Gastroesophageal sphincter (tissue), 3 donors: Measurements from ENCODE around the gene IL4R.

ENCODE experiments used
- CTCF ChIP-seq, 4 experiments: fragments of 200-600 bp in 2 of 4; fragments of 450-650 bp in 2 of 4; sonication (generic) in 1 of 4; IDR thresholded peaks; one replicate each; pipeline ENCODE4 v1.5.1; 2017 to 2019; ENCODE audit warnings: antibody characterized with exemption in 4 of 4, mild to moderate bottlenecking in 2 of 4, moderate library complexity in 2 of 4
- POLR2A ChIP-seq, 2 donors: fragments of 450-650 bp; IDR thresholded peaks; one replicate each; pipeline ENCODE4 v1.6.1; 2017; ENCODE audit warnings: antibody characterized with exemption in 2 of 2, mild to moderate bottlenecking in 2 of 2, moderate library complexity in 1 of 2
- POLR2AphosphoS5 ChIP-seq: sonication (generic); formaldehyde crosslinking; IDR thresholded peaks from one replicate; pipeline ENCODE4 v1.6.1; 2017; ENCODE audit warnings: antibody characterized with exemption

GRCh38 chr16:27394516-27394915 is 80.7 kb downstream of the IL4R start:
- no peak for TF ChIP-seq CTCF (IDR thresholded peaks at IDR 0.05)
- TF ChIP-seq POLR2A (IDR thresholded peaks at IDR 0.05): no peak
- no peak for TF ChIP-seq POLR2AphosphoS5
